GM19395 (cell line): ENCODE data around the gene TPM1.

Experiments used
- ATAC-seq: cut with Tn5 transposase; IDR thresholded peaks from one replicate; pipeline ENCODE4 v1.9.1; 2021; ENCODE audit warnings: mild to moderate bottlenecking, moderate library complexity; ENCODE audit not compliant: unreplicated experiment

Gene TPM1

DNA sequence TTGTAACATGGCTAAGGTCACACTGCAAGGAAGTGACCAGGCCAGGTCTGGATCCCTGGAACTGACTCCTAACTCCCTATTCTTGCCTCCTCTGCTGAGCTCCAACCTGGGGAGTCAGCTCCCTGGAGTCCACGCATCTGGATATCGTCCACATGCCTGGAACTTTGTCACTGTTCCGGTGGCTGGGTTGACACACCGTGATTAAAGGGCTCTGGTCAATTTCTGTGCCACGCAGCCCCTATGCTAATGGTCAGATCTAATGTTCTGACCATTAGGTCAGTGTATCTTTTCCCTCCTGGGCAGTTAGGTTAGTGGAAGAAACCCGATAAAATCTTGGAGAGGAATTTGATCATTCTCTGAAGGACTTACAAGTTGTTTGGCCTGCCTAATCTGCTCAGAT lies 1.6 kb upstream of the TPM1 start:
- no peak for ATAC-seq

GRCh38 chr15:63041402-63041973 lies 1.1 kb upstream of the TPM1 start:
- ATAC-seq = no peak

DNA sequence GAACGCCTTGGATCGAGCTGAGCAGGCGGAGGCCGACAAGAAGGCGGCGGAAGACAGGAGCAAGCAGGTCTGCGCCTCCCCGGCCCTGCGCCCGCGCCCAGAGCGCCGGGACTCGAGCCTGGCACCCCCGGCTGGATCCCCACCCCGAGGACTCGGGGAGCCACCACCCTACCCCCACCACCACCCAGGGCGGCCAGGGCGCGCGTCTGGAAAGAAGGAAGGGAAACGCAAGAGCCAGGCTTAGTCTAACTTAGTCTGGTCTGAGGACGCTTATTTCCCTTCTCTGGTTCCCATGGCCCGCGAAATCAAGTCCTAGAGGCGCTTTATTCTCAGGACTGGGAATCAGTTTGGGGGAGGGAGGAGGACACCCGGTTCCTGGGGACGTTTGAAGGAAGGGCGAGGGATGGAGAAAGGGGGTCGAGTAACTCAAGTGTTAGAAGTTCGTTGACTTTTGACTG lies 359 bp downstream of the TPM1 start:
- ATAC-seq = no peak

- no peak for ATAC-seq
These were observed 959 bp downstream of the TPM1 start for GRCh38 chr15:63043335-63044076.

DNA sequence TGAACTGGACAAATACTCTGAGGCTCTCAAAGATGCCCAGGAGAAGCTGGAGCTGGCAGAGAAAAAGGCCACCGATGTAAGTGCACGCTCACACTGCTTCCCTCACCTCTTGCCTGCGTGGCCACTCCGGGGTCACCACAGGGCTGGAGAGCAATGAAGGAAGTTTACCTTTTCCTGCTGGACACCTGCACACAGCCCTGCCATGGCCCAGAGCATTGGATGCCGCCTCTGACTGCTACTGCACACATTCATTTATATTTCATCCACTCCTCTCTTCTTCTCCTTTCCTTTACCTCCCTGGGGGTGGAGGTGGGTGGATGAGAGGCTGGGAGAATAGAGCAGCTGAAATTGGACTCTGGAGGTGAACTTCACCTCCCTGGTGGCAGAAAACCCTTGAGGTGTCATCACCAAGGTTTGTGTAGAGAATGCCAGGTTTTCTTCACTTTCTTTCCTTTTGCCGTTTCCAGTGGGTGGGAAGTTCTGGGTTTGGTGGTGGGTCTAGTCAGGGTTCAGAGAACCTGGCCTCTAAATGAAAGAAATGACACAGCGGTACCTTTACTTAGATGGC lies 1.6 kb downstream of the TPM1 start:
- no peak for ATAC-seq

- ATAC-seq = no peak
These were observed 2.3 kb downstream of the TPM1 start for GRCh38 chr15:63044645-63045464.

DNA sequence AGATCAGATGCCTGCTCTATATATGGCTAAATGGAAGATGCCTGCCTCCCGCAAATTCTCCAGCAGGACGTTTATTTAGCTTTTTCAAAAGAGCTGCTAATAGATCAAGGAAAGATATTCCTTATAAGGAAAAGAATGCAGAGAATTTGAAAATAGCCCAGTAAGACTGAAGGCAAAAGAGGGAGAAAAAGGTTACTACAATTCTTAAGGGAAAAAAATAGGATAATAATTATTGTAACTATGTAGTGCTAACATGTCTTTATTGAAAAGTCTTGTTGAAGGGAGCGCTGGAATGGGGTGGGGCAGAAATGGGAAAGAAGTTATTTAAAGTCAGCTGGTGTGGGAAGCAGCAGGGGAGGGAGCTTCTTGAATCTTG lies 2.9 kb downstream of the TPM1 start:
- no peak for ATAC-seq

GRCh38 chr15:63045879-63046278 lies 3.3 kb downstream of the TPM1 start:
- ATAC-seq = no peak

DNA sequence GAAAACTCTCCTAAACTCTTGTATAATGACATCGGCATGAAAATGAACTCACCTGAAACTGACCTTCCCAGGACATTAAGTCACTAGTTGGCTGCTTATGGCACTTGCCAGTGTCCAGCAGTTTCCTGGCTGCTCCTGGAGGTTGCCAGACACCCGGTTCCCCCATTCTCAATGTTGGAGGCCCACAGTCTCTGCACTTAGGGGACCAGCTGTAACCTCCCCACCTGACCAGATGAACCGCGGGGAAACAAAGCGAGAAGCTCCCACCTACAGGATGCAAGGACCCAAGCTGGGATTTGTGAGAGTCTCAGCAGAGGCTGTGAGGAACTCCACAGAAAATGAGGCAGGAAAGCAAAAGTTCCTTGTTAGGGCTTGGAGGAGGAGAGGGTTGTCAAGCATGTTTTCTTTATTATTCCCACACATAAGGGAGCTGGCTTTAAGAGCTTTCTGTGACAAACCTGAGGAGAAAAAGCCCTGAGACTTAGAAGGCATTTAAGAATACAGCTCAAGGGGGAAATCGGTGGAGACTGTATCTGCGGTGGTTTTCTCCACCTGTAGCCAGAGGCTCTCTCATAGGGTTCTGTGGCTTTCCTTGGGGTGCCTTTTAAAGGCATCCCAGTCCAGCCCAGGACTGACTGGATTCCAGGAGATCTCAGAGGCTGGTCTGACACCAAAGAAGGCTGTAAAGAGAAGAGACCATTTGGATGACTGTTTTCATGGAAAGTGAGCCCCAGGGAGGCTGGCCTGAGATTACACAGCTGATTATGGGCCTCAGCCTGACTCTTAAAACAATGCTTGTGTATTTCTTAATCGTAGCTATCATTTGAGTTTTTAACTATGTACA lies 4.6 kb downstream of the TPM1 start:
- ATAC-seq = no peak

- ATAC-seq = no peak
These were observed 5.2 kb downstream of the TPM1 start for GRCh38 chr15:63047792-63048114.

DNA sequence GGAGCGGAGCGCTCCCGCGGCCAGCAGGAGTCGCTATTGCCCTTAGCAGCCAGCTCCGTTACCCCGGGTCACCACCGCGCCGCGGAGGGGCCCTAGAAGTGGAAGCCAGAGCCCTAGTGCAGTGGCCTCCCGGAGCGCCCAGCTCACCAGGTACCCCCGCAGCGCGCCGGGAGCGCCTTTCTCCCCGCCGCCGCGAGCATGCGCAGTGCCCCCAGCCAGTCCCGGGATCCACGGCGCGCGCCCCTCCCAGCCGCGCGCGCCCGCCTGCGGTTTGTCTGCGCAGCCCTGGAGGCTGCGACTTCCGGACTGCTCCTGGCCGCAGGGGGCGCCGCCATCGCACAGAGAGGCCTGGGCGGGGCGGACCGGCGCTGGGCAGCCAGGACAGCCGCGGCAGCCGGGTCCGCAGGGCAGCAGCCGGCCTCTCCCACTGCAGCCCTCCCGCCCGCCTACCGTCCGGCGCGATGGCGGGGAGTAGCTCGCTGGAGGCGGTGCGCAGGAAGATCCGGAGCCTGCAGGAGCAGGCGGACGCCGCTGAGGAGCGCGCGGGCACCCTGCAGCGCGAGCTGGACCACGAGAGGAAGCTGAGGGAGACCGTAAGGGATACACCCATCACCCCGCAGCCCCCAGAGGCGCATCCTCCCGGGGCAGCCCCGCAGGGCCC lies 5.7 kb downstream of the TPM1 start:
- ATAC-seq = peak; percentile 82

- ATAC-seq = no peak
These were observed 6.5 kb downstream of the TPM1 start for GRCh38 chr15:63048776-63049665.

- ATAC-seq = no peak
These were observed 7.3 kb downstream of the TPM1 start for GRCh38 chr15:63049783-63050371.

DNA sequence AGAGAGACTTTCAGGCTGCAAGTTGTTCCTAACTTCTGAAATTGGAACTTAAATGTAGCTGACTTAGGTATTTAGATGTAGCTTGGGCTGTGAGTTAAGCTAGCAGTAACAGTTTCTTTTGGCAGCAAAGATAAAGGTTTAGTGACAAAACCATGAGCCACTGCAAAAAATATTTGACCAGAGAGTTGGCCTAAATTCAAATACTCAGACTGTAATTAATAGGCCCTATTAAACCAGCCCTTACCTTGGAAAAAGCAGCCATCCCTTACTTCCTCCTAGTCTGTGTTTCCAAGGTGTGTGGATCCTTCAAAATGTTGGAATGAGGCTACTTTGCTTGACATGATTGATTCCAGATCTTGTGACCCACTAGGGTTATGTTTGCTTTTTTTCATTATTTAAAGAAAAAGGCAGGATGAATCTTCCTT lies 8.2 kb downstream of the TPM1 start:
- ATAC-seq = no peak

DNA sequence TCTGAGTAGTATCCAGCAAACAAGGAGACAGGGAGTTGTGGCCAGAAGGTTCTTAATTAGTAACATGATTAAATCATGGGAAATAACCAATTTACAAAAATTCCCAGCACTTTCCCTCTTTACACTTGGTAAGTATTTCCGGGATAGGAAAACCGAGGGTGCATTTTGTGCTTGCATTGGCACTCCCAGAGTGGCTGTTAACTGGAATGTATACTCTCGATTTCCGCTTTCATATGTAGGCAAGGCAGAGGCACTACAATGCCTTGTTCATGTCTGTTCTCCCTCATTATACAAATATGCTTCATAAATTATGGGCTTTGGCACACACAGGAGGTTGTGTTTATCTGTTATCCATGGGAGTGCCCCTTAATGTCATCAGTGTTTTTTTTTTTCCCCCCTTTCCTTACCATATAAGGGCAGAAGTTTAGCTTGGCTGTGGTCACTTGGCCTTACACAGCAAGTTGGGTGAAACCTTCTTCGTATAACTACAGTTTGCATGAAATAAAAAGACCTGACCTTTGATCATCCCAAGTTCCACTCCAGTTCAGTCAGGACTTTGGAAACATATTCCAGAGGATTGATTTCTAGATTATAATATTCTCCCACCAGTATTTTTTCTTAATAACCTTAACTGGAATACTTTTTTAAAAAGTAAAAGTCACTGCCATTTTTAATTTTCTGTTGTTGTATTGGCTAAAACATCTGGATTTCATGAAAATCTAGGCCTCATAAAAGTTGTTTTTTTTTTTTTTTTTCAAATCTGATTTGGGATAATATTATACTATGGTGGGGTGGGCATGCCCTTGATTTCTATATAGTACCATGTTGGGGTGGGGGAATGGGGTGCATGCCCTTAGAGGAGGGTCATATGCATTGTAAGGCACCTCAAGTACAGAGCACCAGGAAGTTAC lies 8.9 kb downstream of the TPM1 start:
- no peak for ATAC-seq

DNA sequence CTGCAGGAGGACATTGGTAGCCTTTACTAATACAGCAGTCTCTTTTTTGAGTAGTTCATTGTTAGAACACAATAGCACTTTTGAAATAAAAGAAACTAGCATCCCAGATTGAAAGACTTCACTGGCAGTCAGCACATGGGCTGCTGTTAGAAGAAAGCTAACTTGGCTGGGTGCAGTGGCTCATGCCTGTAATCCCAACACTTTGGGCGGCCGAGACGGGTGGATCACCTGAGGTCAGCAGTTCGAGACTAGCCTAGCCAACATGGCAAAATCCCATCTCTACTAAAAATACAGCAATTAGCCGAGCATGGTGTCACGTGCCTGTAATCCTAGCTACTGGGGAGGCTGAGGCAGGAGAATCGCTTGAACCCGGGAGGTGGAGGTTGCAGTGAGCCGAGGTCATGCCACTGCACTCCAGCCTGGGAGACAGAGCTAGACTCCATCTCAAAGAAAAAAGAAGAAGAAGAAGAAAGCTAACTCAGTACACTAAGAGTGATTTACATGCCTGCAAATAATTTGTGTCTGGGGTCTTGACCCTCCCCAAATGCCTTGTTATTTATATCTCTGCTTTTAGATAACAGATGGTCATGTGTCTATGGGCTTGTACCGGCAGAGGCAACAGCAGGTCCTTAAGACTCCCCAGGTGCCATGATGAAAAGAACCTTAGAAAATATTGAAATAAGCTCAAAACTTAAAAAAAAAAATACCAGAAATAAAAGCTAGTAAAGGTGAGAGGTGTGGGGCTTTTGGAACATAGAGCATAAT lies 9.7 kb downstream of the TPM1 start:
- ATAC-seq = no peak
